IPS-18a (cell line): Measurements from ENCODE around the gene MCU.
"Not testable (repeated sequence)": the region's sequence is repeated elsewhere in the genome, so short reads cannot be mapped to it uniquely, and the experiment has no call there.

Experiments used
- H3K27ac ChIP-seq: one replicate; pipeline ENCODE4 v1.5.1; 2013; ENCODE audit warnings: low read length
- H3K27me3 ChIP-seq: one replicate; pipeline ENCODE4 v1.6.1; 2013; ENCODE audit warnings: mild to moderate bottlenecking, low read length; ENCODE audit not compliant: control insufficient read depth, insufficient read depth
- H3K36me3 ChIP-seq: one replicate; pipeline ENCODE4 v1.6.1; 2013; ENCODE audit warnings: low read depth, low read length; ENCODE audit not compliant: control insufficient read depth
- H3K4me1 ChIP-seq: one replicate; pipeline ENCODE4 v1.6.1; 2013; ENCODE audit warnings: low read depth, low read length; ENCODE audit not compliant: control insufficient read depth
- H3K4me3 ChIP-seq: one replicate; pipeline ENCODE4 v1.5.1; 2013; ENCODE audit warnings: low read length
- H3K9ac ChIP-seq: one replicate; pipeline ENCODE4 v1.6.1; 2013; ENCODE audit warnings: mild to moderate bottlenecking, low read length, moderate library complexity
- H3K9me3 ChIP-seq: one replicate; pipeline ENCODE4 v1.6.1; 2013; ENCODE audit warnings: low read depth, low read length; ENCODE audit not compliant: control insufficient read depth

The MCU gene

GRCh38 chr10:72917201-72917600, 225.3 kb downstream of the MCU start:
- H3K27ac ChIP-seq, H3K27me3 ChIP-seq, H3K36me3 ChIP-seq, H3K9ac ChIP-seq, H3K4me3 ChIP-seq, H3K9me3 ChIP-seq, H3K4me1 ChIP-seq: not testable (repeated sequence)

- H3K4me1 ChIP-seq: not testable (repeated sequence)
Measured at GRCh38 chr10:72917803-72918332, 225.9 kb downstream of the MCU start.

GRCh38 chr10:72918352-72918751, 226.4 kb downstream of the MCU start:
- Histone ChIP-seq H3K4me3 (no peak overlapping the region), H3K9me3 (no peaks in the 10 kb centered on the region), H3K27me3 (no peaks in the 10 kb centered on the region), H3K9ac (no peak overlapping the region), H3K27ac (no peak overlapping the region), H3K4me1 (no peaks in the 10 kb centered on the region), H3K36me3 (no peaks in the 10 kb centered on the region)

More at GRCh38 chr10:72917803-72918332, 225.9 kb downstream of the MCU start:
- H3K4me3 ChIP-seq, H3K9me3 ChIP-seq, H3K27ac ChIP-seq, H3K36me3 ChIP-seq, H3K9ac ChIP-seq, H3K27me3 ChIP-seq: not testable (repeated sequence)

- not testable (repeated sequence) for H3K4me1 ChIP-seq, H3K9ac ChIP-seq, H3K27ac ChIP-seq, H3K27me3 ChIP-seq, H3K4me3 ChIP-seq, H3K36me3 ChIP-seq, H3K9me3 ChIP-seq
Measured at GRCh38 chr10:72921147-72921683, 229.3 kb downstream of the MCU start.

GRCh38 chr10:72924351-72924750, 232.4 kb downstream of the MCU start:
- Histone ChIP-seq H3K4me3 (no peak overlapping the region), H3K9ac (no peak overlapping the region), H3K27ac (no peak overlapping the region), H3K27me3 (no peaks in the 10 kb centered on the region), H3K36me3 (no peaks in the 10 kb centered on the region), H3K4me1 (no peaks in the 10 kb centered on the region), H3K9me3 (no peaks in the 10 kb centered on the region)

DNA sequence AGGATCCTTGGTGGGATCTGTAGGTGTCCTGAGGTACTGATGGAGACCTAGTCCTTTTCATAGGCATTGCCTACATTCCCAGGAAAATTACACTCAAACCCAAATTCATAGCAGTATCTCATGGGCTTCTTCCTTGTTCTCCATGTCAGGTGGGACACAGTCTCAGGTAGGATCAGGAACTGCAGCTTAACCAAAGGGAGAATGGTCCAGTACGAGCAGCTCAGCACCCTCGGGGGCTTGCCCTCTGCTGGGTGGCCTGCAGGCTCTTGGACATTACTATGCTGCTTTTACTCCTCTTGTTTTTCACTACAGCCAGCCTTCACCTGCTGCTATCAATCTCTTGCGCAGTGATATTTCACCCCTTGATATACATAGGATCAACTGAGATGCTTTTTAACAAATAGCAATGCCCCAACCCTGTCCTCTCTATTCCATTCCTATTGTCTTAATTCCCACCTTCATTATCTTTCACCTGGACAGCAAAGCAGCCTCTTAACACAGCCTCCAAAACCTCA, 234.1 kb downstream of the MCU start:
- H3K27ac ChIP-seq: no peak overlapping the region

DNA sequence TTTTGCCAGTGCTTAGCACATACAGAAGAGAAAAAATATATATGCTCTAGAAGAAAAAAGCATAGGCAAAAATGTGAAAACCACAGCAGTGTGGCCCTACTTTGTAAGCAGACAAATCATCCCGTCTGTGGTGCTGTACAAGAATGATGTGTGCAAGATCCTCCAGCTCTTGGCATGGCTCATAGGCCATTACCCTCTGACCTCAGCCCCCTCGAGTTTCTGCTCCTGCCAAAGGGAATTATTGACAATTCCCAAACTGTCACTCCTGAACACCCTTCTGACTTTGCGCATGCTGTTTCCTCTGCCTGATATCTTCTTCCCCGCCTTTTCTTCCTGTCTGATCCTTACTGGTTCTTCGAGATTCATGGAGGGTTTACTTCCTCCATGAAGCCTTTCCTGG, 235.5 kb downstream of the MCU start:
- no peaks in the 10 kb centered on the region for H3K27me3 ChIP-seq
- H3K36me3 ChIP-seq: no peaks in the 10 kb centered on the region
- no peak overlapping the region for H3K4me3 ChIP-seq
- H3K4me1 ChIP-seq: no peaks in the 10 kb centered on the region
- no peak overlapping the region for H3K9ac ChIP-seq
- no peak overlapping the region for H3K27ac ChIP-seq
- no peaks in the 10 kb centered on the region for H3K9me3 ChIP-seq

More for the DNA sequence above, 234.1 kb downstream of the MCU start:
- Histone ChIP-seq H3K27me3 (no peaks in the 10 kb centered on the region), H3K9ac (no peak overlapping the region), H3K4me1 (no peaks in the 10 kb centered on the region), H3K4me3 (no peak overlapping the region), H3K9me3 (no peaks in the 10 kb centered on the region), H3K36me3 (no peaks in the 10 kb centered on the region)

- H3K9me3 ChIP-seq: no peaks in the 10 kb centered on the region
- H3K36me3 ChIP-seq: no peaks in the 10 kb centered on the region
- no peak overlapping the region for H3K27ac ChIP-seq
- no peak overlapping the region for H3K4me3 ChIP-seq
- no peaks in the 10 kb centered on the region for H3K27me3 ChIP-seq
- H3K9ac ChIP-seq: no peak overlapping the region
- H3K4me1 ChIP-seq: no peaks in the 10 kb centered on the region
Measured at GRCh38 chr10:72928798-72929197, 236.9 kb downstream of the MCU start.

DNA sequence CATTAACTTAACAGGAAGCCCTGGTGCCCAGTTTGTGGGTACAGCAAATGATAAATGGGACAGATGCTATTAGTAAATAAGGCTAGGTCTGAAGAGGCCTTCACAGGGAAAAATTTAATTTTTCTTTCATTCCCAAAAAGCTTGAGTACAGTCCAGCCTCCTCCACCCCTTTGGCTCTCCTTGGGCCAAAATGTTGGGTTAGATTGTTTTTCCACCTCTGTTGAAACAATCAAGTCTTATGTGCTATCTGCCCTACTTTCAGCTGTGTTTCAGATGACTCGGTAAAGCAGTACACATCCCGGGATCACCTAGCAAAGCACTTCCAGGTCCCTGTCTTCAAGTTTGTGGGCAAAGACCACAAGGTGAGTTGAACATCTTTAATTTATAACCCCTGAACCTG, 238.3 kb downstream of the MCU start:
- no peaks in the 10 kb centered on the region for H3K9me3 ChIP-seq
- no peaks in the 10 kb centered on the region for H3K36me3 ChIP-seq
- H3K27me3 ChIP-seq: no peaks in the 10 kb centered on the region
- no peak overlapping the region for H3K9ac ChIP-seq
- no peaks in the 10 kb centered on the region for H3K4me1 ChIP-seq
- H3K4me3 ChIP-seq: no peak overlapping the region
- H3K27ac ChIP-seq: no peak overlapping the region

DNA sequence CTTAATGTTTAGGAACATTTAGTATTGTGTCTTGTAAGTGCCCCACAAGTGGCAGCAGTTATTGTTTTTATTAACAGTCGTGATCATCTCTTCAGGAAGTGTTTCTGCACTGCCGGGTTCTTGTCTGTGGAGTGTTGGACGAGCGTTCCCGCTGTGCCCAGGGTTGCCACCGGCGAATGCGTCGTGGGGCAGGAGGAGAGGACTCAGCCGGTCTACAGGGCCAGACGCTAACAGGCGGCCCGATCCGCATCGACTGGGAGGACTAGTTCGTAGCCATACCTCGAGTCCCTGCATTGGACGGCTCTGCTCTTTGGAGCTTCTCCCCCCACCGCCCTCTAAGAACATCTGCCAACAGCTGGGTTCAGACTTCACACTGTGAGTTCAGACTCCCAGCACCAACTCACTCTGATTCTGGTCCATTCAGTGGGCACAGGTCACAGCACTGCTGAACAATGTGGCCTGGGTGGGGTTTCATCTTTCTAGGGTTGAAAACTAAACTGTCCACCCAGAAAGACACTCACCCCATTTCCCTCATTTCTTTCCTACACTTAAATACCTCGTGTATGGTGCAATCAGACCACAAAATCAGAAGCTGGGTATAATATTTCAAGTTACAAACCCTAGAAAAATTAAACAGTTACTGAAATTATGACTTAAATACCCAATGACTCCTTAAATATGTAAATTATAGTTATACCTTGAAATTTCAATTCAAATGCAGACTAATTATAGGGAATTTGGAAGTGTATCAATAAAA, 240.5 kb downstream of the MCU start:
- no peak overlapping the region for H3K27ac ChIP-seq
- no peaks in the 10 kb centered on the region for H3K4me1 ChIP-seq
- no peak overlapping the region for H3K9ac ChIP-seq
- no peaks in the 10 kb centered on the region for H3K9me3 ChIP-seq
- no peaks in the 10 kb centered on the region for H3K36me3 ChIP-seq
- no peaks in the 10 kb centered on the region for H3K27me3 ChIP-seq
- H3K4me3 ChIP-seq: no peak overlapping the region

DNA sequence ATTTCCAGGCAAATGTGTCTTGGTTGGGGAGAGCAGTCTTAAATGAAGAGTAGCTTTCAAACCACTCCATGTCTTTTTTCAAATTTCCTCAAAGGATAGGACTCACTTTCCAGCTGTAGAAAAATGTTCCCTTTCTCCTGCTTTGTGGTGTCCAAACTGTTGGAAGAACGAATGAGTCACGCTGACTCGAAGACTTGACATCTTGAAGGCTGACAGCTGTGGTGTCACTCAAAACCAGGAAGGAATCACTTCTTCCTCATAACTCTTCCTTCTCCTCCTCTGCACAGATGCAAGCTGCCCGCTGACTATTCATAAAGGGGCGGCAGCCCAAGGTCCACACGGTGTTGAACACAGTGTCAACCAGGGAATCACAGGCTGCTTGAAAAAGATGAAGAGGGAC, 243.4 kb downstream of the MCU start:
- Histone ChIP-seq H3K36me3 (no peaks in the 10 kb centered on the region), H3K27me3 (no peaks in the 10 kb centered on the region), H3K9me3 (no peaks in the 10 kb centered on the region), H3K9ac (no peak overlapping the region), H3K4me3 (no peak overlapping the region), H3K27ac (no peak overlapping the region), H3K4me1 (no peaks in the 10 kb centered on the region)
